Motor neuron (in vitro differentiated cells): ENCODE data around the gene TLDC2. TPM values are rescaled to one million over a fixed set of nuclear protein-coding genes. Genes with fewer than 3 reads are reported as not detected.
"Not testable (repeated sequence)": the region's sequence is repeated elsewhere in the genome, so short reads cannot be mapped to it uniquely, and the experiment has no call there.

ENCODE experiments used
- ATAC-seq, 8 experiments: fragments of 200-7000 bp; cut with Tn5 transposase; replicated peaks in 6 of 8; 2 replicates each; pipeline ENCODE4 v1.8.0; 2021; ENCODE audit warnings: mild to moderate bottlenecking in 8 of 8, moderate library complexity in 8 of 8
- H3K27ac ChIP-seq, 2 donors: fragments of 250-450 bp; sonication (Bioruptor Pico); 2 replicates each; pipeline ENCODE4 v1.9.0; 2021; ENCODE audit warnings: antibody characterized with exemption in 2 of 2, mild to moderate bottlenecking in 2 of 2, moderate library complexity in 1 of 2
- H3K4me1 ChIP-seq, 2 donors: fragments of 250-450 bp; sonication (Bioruptor Pico); replicated peaks in 1 of 2; 2 replicates each; pipeline ENCODE4 v1.6.1; 2021; ENCODE audit warnings: antibody characterized with exemption in 2 of 2, mild to moderate bottlenecking in 2 of 2, moderate library complexity in 1 of 2
- H3K4me3 ChIP-seq, 5 donors: fragments of 250-450 bp; sonication (Bioruptor Pico); 2 replicates each; pipeline ENCODE4 v1.9.0; 2021; ENCODE audit warnings: antibody characterized with exemption in 5 of 5, mild to moderate bottlenecking in 5 of 5, moderate library complexity in 4 of 5
- WGBS, 10 experiments: fragments of 450-650 bp; shearing (Covaris generic); methylation state at CpG; one replicate each; pipeline ENCODE4 v1.0.0; 2022; 5-methylcytosine and 5-hydroxymethylcytosine counted together
- in situ Hi-C, 9 experiments: fragments of 400-800 bp; cut with MboI; loops; one replicate each; pipeline ENCODE4 v1.15.0; 2021; ENCODE audit warnings: low sequenced_read_pairs in 9 of 9, low pct_unique_long_range_greater_than_20kb in 2 of 9; ENCODE audit not compliant: unreplicated experiment in 9 of 9
- total RNA-seq, 8 experiments: library from RNA; unstranded; fragments of 300-600 nt; gene quantifications; 2 replicates each; pipeline versions ENCODE4 v1.2.3 to v1.2.4, GENCODE V29; 2022

The TLDC2 gene
- total RNA-seq, 8 experiments from 2014 or later, result 0.22 to 1.0 (median 0.69) TPM; not detected in 2

GRCh38 chr20:36908603-36909002 lies 32.7 kb downstream of the TLDC2 start:
- Histone ChIP-seq H3K4me1 (no peaks in the 10 kb centered on the region), H3K27ac (no peak overlapping the region), H3K4me3 (no peak overlapping the region)
- in situ Hi-C loops, result no loop called here
- no peak for ATAC-seq
- 32 to 100% (median 62%) methylated on average over 1 to 4 of the region's 4 CpGs; no CpG with 5 or more reads in 2 of the 10 experiments for WGBS, 10 experiments

GRCh38 chr20:36916199-36916598 lies 40.3 kb downstream of the TLDC2 start:
- in situ Hi-C loops, result no loop called here

GRCh38 chr20:36917240-36917639 lies 41.3 kb downstream of the TLDC2 start:
- H3K27ac ChIP-seq, result no peak overlapping the region
- no peak overlapping the region for H3K4me3 ChIP-seq
- 80 to 100% (median 96%) methylated on average over 1 to 6 of the region's 6 CpGs; no CpG with 5 or more reads in 3 of the 10 experiments for WGBS, 10 experiments
- no peak for ATAC-seq
- in situ Hi-C loops, result no loop called here
- H3K4me1 ChIP-seq, result no peaks in the 10 kb centered on the region

More at GRCh38 chr20:36916199-36916598, 40.3 kb downstream of the TLDC2 start:
- no peak overlapping the region for H3K27ac ChIP-seq
- 80 to 100% (median 100%) methylated on average over 1 to 2 of the region's 2 CpGs; no CpG with 5 or more reads in 3 of the 10 experiments for WGBS, 10 experiments
- H3K4me3 ChIP-seq, result no peak overlapping the region
- H3K4me1 ChIP-seq, result no peaks in the 10 kb centered on the region
- no peak for ATAC-seq

- no peak overlapping the region for H3K27ac ChIP-seq
- no peaks in the 10 kb centered on the region for H3K4me1 ChIP-seq
- peak in 2 of 8 experiments; percentile 55 to 73 for ATAC-seq
- H3K4me3 ChIP-seq, result no peak overlapping the region
- in situ Hi-C loops, result no loop called here
Observed at GRCh38 chr20:36917943-36918342, 42.0 kb downstream of the TLDC2 start.

- no peaks in the 10 kb centered on the region for H3K4me1 ChIP-seq
- WGBS, 10 experiments, result 0 to 13% (median 0%) methylated on average over 1 to 2 of the region's 2 CpGs; no CpG with 5 or more reads in 2 of the 10 experiments
- in situ Hi-C loops, result no loop called here
- peak in 5 of 8 experiments; percentile 44 to 71 (median 58) for ATAC-seq
- H3K27ac ChIP-seq, result no peak overlapping the region
- no peak overlapping the region for H3K4me3 ChIP-seq
Observed at GRCh38 chr20:36919715-36920333, 43.9 kb downstream of the TLDC2 start.

- in situ Hi-C loops, result no loop called here
- H3K27ac ChIP-seq, result no peak overlapping the region
- no peaks in the 10 kb centered on the region for H3K4me1 ChIP-seq
- H3K4me3 ChIP-seq, result no peak overlapping the region
- WGBS, 10 experiments, result 80 to 100% (median 88%) methylated on average over 2 to 3 of the region's 8 CpGs; no CpG with 5 or more reads in 7 of the 10 experiments
- no peak for ATAC-seq
Observed at GRCh38 chr20:36920334-36920730, 44.4 kb downstream of the TLDC2 start.

GRCh38 chr20:36924167-36925045 lies 48.5 kb downstream of the TLDC2 start:
- H3K27ac ChIP-seq, result no peak overlapping the region

GRCh38 chr20:36925234-36925633 lies 49.3 kb downstream of the TLDC2 start:
- H3K27ac ChIP-seq, result no peak overlapping the region
- 19 to 100% (median 73%) methylated on average over 1 to 2 of the region's 2 CpGs; no CpG with 5 or more reads in 2 of the 10 experiments for WGBS, 10 experiments
- in situ Hi-C loops, result no loop called here
- H3K4me1 ChIP-seq, result no peaks in the 10 kb centered on the region
- H3K4me3 ChIP-seq, result no peak overlapping the region
- ATAC-seq, result no peak

More at GRCh38 chr20:36924167-36925045, 48.5 kb downstream of the TLDC2 start:
- Histone ChIP-seq H3K4me3 (no peak overlapping the region), H3K4me1 (no peaks in the 10 kb centered on the region)
- peak in 1 of 8 experiments; percentile 23 for ATAC-seq
- in situ Hi-C loops, result no loop called here
- 50 to 100% (median 97%) methylated on average over 1 to 7 of the region's 9 CpGs; no CpG with 5 or more reads in 1 of the 10 experiments for WGBS, 10 experiments

- 76 to 93% (median 86%) methylated on average over 3 to 6 of the region's 6 CpGs; no CpG with 5 or more reads in 1 of the 10 experiments for WGBS, 10 experiments
- H3K4me1 ChIP-seq, result no peaks in the 10 kb centered on the region
- in situ Hi-C loops, result no loop called here
- no peak overlapping the region for H3K4me3 ChIP-seq
- no peak for ATAC-seq
- no peak overlapping the region for H3K27ac ChIP-seq
Observed at GRCh38 chr20:36926653-36927200, 50.8 kb downstream of the TLDC2 start.

- Histone ChIP-seq H3K4me1 (no peaks in the 10 kb centered on the region), H3K4me3 (no peak overlapping the region), H3K27ac (no peak overlapping the region)
- in situ Hi-C loops, result no loop called here
- no peak for ATAC-seq
- 82 to 100% (median 93%) methylated on average over 1 of the region's 1 CpG; no CpG with 5 or more reads in 4 of the 10 experiments for WGBS, 10 experiments
Observed at GRCh38 chr20:36927704-36928103, 51.8 kb downstream of the TLDC2 start.

- in situ Hi-C loops, result no loop called here
- WGBS, 10 experiments, result 48 to 100% (median 100%) methylated on average over 1 to 6 of the region's 6 CpGs; no CpG with 5 or more reads in 1 of the 10 experiments
Observed at GRCh38 chr20:36929290-36929689, 53.4 kb downstream of the TLDC2 start.

GRCh38 chr20:36929691-36930090 lies 53.8 kb downstream of the TLDC2 start:
- Histone ChIP-seq H3K4me3 (no peak overlapping the region), H3K4me1 (no peaks in the 10 kb centered on the region), H3K27ac (no peak overlapping the region)
- ATAC-seq, result no peak
- in situ Hi-C loops, result no loop called here
- 86 to 100% (median 96%) methylated on average over 3 to 6 of the region's 6 CpGs for WGBS, 10 experiments

More at GRCh38 chr20:36929290-36929689, 53.4 kb downstream of the TLDC2 start:
- Histone ChIP-seq H3K4me3 (no peak overlapping the region), H3K27ac (no peak overlapping the region), H3K4me1 (no peaks in the 10 kb centered on the region)
- ATAC-seq, result no peak

GRCh38 chr20:36932067-36932466 lies 56.1 kb downstream of the TLDC2 start:
- in situ Hi-C loops, H3K4me1 ChIP-seq, H3K27ac ChIP-seq, ATAC-seq, H3K4me3 ChIP-seq: not testable (repeated sequence)
- 50 to 100% (median 88%) methylated on average over 1 to 4 of the region's 12 CpGs; no CpG with 5 or more reads in 2 of the 10 experiments for WGBS, 10 experiments
